Large intestine (tissue), 3 donors: Measurements from ENCODE around the gene CACNB2. TPM values are rescaled to one million over a fixed set of nuclear protein-coding genes. Genes with fewer than 3 reads are reported as not detected.

Experiments used
- DNase-seq, 2 donors: peaks; one replicate each; pipeline versions ENCODE4 v3.0.0 to v3.0.0-alpha.2; 2013
- H3K27ac ChIP-seq: one replicate; pipeline ENCODE4 v1.5.1; 2013; ENCODE audit warnings: low read length
- H3K27me3 ChIP-seq: 2 replicates; pipeline ENCODE4 v1.6.1; 2013; ENCODE audit warnings: low read length; ENCODE audit not compliant: control insufficient read depth, insufficient read depth
- H3K36me3 ChIP-seq: 2 replicates; pipeline ENCODE4 v1.6.1; 2013; ENCODE audit warnings: low read length; ENCODE audit not compliant: control insufficient read depth, insufficient read depth
- H3K4me1 ChIP-seq: one replicate; pipeline ENCODE4 v1.6.1; 2013; ENCODE audit warnings: low read length; ENCODE audit not compliant: control insufficient read depth, insufficient read depth
- H3K4me3 ChIP-seq: one replicate; pipeline ENCODE4 v1.5.1; 2013; ENCODE audit warnings: low read length
- H3K9me3 ChIP-seq: one replicate; pipeline ENCODE4 v1.6.1; 2013; ENCODE audit warnings: mild to moderate bottlenecking, low read depth, low read length, moderate library complexity; ENCODE audit not compliant: control insufficient read depth
- WGBS: methylation state at CpG from one replicate; pipeline ENCODE4 v1.1.5; 2013; ENCODE audit warnings: low lambda C conversion rate; ENCODE audit not compliant: insufficient coverage; 5-methylcytosine and 5-hydroxymethylcytosine counted together
- polyA plus RNA-seq: library from polyadenylated mRNA; unstranded; fragments of 120-200 nt; gene quantifications from one replicate; pipeline ENCODE4 v1.2.1, GENCODE V29; 2013

Gene CACNB2
- polyA plus RNA-seq, 1 donor, result 8.2 TPM

DNA sequence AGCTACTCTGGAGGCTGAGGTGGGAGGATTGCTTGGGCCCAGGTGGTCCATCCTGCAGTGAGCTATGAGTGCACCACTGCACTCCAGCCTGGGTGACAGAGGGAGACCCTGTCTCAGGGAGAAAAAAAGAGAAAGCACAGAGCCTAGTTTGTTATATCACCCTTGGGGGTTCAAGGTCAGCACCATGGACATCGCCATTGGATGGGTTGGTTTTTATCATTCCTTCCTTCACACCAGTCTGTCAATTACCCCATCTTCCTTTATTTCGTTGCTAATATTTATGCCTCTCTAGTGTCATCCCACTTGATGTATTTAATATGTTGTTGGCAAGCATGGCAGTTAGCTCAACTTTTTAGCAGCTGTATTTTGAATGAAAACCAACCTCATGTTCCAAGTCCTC, 328.9 kb downstream of the CACNB2 start:
- no CpG with 5 or more reads among the region's 2 CpGs for WGBS
- no peaks in the 10 kb centered on the region for H3K4me1 ChIP-seq
- H3K27me3 ChIP-seq, result no peaks in the 10 kb centered on the region
- H3K27ac ChIP-seq, result no peak overlapping the region
- no peaks in the 10 kb centered on the region for H3K9me3 ChIP-seq
- H3K4me3 ChIP-seq, result no peak overlapping the region
- H3K36me3 ChIP-seq, result no peaks in the 10 kb centered on the region
- no peak for DNase-seq

DNA sequence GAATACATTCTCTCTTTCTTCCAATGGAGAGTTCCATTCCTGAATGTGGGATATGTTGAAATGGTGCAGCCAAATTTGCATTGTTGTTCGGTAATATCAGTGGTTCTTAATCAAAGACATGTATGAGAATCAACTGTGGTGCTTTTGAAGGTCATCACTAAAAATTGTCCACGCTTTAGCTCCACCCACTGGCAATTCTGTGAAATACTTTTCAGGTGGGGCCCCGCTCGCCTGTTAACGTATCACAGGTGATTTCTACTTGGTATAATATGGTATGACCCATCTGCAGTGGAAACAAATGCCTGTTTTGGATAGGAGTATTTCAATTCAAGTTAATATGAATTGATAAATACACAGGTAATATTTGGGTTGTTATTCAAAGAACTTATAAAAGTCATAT, 332.8 kb downstream of the CACNB2 start:
- no peaks in the 10 kb centered on the region for H3K9me3 ChIP-seq
- H3K4me1 ChIP-seq, result no peaks in the 10 kb centered on the region
- H3K27me3 ChIP-seq, result no peaks in the 10 kb centered on the region
- H3K36me3 ChIP-seq, result no peaks in the 10 kb centered on the region
- 60% methylated on average over 1 of the region's 5 CpGs for WGBS
- DNase-seq, result peak; percentile 2 to 5
- no peak overlapping the region for H3K4me3 ChIP-seq
- no peak overlapping the region for H3K27ac ChIP-seq

DNA sequence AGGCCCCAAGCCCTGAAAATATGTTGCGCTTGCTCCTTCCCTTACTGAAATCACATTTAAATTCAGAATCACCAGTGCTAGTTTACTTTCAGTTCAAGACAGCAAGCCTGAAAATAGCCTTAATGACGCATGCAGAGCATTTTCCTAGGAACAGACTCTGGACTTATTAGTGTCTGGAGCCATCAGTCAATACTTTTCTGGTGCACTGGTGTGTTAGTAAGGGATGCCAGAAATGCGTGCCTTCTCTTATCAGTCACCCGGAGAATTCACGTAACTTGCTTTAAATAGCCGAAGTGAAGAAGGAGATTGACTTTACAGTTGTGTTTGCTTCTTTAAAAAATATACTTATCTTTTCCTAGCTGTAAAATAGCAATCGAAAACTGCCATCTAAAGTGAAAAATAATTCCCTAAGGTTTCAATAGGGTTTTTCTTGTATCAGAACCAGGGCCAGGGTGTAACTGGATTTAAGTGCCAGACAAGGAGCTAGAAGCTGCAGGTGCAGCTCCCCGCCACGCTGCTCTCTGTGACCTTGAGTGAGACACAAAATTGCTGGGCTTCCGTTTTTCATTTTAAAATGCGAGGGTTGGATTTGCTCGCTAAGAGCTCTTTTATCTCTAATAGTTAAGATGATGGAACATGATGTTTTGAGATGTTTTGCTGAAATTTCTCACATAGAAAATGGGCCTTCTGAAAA, 333.3 kb downstream of the CACNB2 start:
- Histone ChIP-seq H3K27ac (no peak overlapping the region), H3K36me3 (no peaks in the 10 kb centered on the region), H3K4me1 (no peaks in the 10 kb centered on the region), H3K9me3 (no peaks in the 10 kb centered on the region), H3K4me3 (no peak overlapping the region), H3K27me3 (no peaks in the 10 kb centered on the region)
- peak; percentile 14 to 49 for DNase-seq
- 82% methylated on average over 3 of the region's 12 CpGs for WGBS

GRCh38 chr10:18474118-18474455, 333.9 kb downstream of the CACNB2 start:
- Histone ChIP-seq H3K27me3 (no peaks in the 10 kb centered on the region), H3K4me3 (no peak overlapping the region), H3K27ac (no peak overlapping the region), H3K9me3 (no peaks in the 10 kb centered on the region), H3K36me3 (no peaks in the 10 kb centered on the region), H3K4me1 (no peaks in the 10 kb centered on the region)
- 100% methylated on average over 1 of the region's 8 CpGs for WGBS
- no peak for DNase-seq

GRCh38 chr10:18476076-18476647, 335.9 kb downstream of the CACNB2 start:
- WGBS, result no CpG with 5 or more reads among the region's 7 CpGs
- Histone ChIP-seq H3K27me3 (no peaks in the 10 kb centered on the region), H3K9me3 (no peaks in the 10 kb centered on the region), H3K4me3 (no peak overlapping the region), H3K36me3 (no peaks in the 10 kb centered on the region), H3K27ac (no peak overlapping the region), H3K4me1 (no peaks in the 10 kb centered on the region)
- DNase-seq, result no peak

DNA sequence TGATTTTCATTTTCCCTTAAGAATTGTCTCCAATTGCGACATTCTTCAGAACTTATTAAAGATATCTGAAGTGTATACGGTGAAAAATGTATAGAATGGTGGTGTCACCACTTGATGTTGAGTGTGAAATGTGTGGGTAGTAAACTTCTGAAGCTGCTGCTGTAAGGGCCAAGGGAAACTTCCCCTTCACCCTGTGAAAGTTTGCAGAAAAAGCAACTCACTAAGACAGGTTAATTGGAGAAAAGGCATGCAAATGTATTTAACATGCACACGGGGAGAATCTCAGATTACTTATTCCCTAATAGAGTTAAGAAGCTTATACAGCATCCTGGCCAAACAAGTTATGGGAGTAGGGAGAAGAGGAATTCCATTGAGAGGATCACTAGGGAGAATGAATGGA, 338.1 kb downstream of the CACNB2 start:
- H3K36me3 ChIP-seq, result no peaks in the 10 kb centered on the region
- no peak overlapping the region for H3K27ac ChIP-seq
- no peak overlapping the region for H3K4me3 ChIP-seq
- no peaks in the 10 kb centered on the region for H3K27me3 ChIP-seq
- 100% methylated on average over 2 of the region's 3 CpGs for WGBS
- H3K9me3 ChIP-seq, result no peaks in the 10 kb centered on the region
- no peaks in the 10 kb centered on the region for H3K4me1 ChIP-seq
- DNase-seq, result no peak

DNA sequence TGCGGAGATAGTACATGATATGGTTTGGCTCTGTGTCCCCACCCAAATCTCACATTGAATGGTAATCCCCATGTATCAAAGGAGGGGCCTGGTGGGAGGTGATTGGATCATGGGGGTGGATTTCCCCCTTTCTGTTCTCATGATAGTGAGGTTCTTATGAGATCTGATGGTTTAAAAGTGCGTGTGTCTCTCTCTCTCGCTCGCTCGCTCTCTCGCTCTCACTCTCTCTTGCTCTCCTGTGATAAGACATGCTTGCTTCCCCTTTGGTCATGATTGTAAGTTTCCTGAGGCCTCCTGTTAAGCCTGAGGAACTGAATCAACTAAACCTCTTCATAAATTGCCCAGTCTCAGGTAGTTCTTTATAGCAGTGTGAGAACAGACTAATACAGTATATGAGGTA, 339.3 kb downstream of the CACNB2 start:
- 100% methylated on average over 3 of the region's 6 CpGs for WGBS
- Histone ChIP-seq H3K27me3 (no peaks in the 10 kb centered on the region), H3K4me3 (no peak overlapping the region), H3K36me3 (no peaks in the 10 kb centered on the region), H3K27ac (no peak overlapping the region), H3K4me1 (no peaks in the 10 kb centered on the region), H3K9me3 (no peaks in the 10 kb centered on the region)
- no peak for DNase-seq

DNA sequence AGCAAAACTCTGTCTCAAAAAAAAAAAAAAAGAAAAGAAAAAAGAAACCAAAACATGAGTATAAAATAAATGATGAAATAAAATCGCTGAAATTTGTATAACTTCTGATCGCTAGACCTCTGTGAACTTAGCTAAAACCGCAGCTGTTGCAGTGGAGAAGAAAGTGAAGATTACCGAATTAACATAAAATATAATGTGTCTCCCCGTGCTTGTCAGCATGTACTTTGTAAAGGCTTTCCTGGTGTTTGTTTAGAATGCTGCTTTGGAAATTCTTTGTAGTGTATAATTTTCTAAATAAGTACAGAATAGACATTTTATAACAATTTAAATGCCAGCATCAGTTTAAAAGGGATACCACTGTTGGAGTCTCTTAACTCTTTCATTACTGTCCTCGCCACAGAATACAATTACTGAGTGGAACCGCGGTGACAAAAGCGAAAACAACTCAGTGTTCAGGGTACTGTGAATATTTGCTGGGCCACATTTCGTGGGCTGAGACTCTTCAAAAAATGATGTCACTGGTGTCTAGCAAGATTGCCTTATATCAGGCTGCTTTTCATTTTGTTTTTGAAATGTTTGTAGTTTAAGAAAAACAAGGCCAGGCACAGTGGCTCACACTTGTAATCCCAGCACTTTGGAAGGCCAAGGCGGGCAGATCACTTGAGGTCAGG, 343.4 kb downstream of the CACNB2 start:
- 73% methylated on average over 3 of the region's 11 CpGs for WGBS
- no peaks in the 10 kb centered on the region for H3K9me3 ChIP-seq

DNA sequence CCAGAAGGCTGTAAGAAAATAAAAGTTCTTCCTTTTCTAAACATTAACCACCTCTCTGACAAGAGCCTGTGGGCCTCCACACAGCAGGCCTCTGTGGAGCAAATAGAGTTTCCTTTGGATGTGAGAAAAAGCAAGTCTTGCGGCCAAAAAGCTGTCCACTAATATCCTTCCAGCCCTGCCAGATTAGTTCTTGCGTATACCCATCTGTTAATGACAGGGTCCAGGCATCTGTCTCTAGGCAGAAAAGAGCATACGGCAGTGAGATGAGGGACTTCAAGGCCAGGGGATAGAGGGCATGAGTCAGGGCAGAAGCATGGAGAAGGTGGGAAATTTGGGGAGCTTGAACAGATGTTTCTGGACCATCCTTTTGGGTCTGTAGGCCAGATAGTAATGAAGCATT, 346.2 kb downstream of the CACNB2 start:
- no CpG with 5 or more reads among the region's 3 CpGs for WGBS

More for the DNA sequence above, 343.4 kb downstream of the CACNB2 start:
- no peak overlapping the region for H3K4me3 ChIP-seq
- no peaks in the 10 kb centered on the region for H3K27me3 ChIP-seq
- H3K36me3 ChIP-seq, result no peaks in the 10 kb centered on the region
- DNase-seq, result no peak
- no peaks in the 10 kb centered on the region for H3K4me1 ChIP-seq
- H3K27ac ChIP-seq, result no peak overlapping the region

GRCh38 chr10:18490755-18491154, 350.5 kb downstream of the CACNB2 start:
- no CpG with 5 or more reads among the region's 4 CpGs for WGBS
- H3K27me3 ChIP-seq, result no peaks in the 10 kb centered on the region
- H3K4me3 ChIP-seq, result no peak overlapping the region
- no peaks in the 10 kb centered on the region for H3K36me3 ChIP-seq
- DNase-seq, result no peak
- H3K27ac ChIP-seq, result no peak overlapping the region
- no peaks in the 10 kb centered on the region for H3K9me3 ChIP-seq
- H3K4me1 ChIP-seq, result no peaks in the 10 kb centered on the region

More for the DNA sequence above, 346.2 kb downstream of the CACNB2 start:
- Histone ChIP-seq H3K4me3 (no peak overlapping the region), H3K27me3 (no peaks in the 10 kb centered on the region), H3K4me1 (no peaks in the 10 kb centered on the region), H3K9me3 (no peaks in the 10 kb centered on the region), H3K27ac (no peak overlapping the region), H3K36me3 (no peaks in the 10 kb centered on the region)
- DNase-seq, result no peak
